GM12865 (cell line): Measurements from ENCODE around the gene TBXAS1.

Source experiments
- DNase-seq: peaks from one replicate; pipeline ENCODE4 v3.0.0; 2010; ENCODE audit warnings: low read depth
- H3K4me3 ChIP-seq: 2 replicates; pipeline ENCODE4 v1.5.1; 2011; ENCODE audit warnings: mild to moderate bottlenecking, low read depth, low read length, control low read depth
- CTCF ChIP-seq: IDR thresholded peaks from 2 replicates; pipeline ENCODE4 v1.5.1; 2011; ENCODE audit warnings: low read length, control low read depth, low read depth, inconsistent platforms; ENCODE audit not compliant: insufficient read depth; ENCODE audit errors: missing control alignments

The TBXAS1 gene

GRCh38 chr7:140008755-140009610, 179.9 kb downstream of the TBXAS1 start:
- no peak overlapping the region for H3K4me3 ChIP-seq
- no peak for DNase-seq
- no peak for TF ChIP-seq CTCF

- no peak for DNase-seq
- TF ChIP-seq CTCF = no peak
Measured at GRCh38 chr7:140009735-140010134, 180.7 kb downstream of the TBXAS1 start.

GRCh38 chr7:140010194-140010895, 181.3 kb downstream of the TBXAS1 start:
- H3K4me3 ChIP-seq = no peak overlapping the region
- DNase-seq = no peak
- no peak for TF ChIP-seq CTCF

More at GRCh38 chr7:140009735-140010134, 180.7 kb downstream of the TBXAS1 start:
- no peak overlapping the region for H3K4me3 ChIP-seq

GRCh38 chr7:140013676-140014075, 184.6 kb downstream of the TBXAS1 start:
- H3K4me3 ChIP-seq = no peak overlapping the region
- TF ChIP-seq CTCF = no peak
- DNase-seq = no peak

GRCh38 chr7:140014123-140014522, 185.1 kb downstream of the TBXAS1 start:
- no peak for DNase-seq
- no peak overlapping the region for H3K4me3 ChIP-seq
- TF ChIP-seq CTCF = no peak

- no peak for TF ChIP-seq CTCF
- H3K4me3 ChIP-seq = no peak overlapping the region
Measured at GRCh38 chr7:140015471-140015970, 186.5 kb downstream of the TBXAS1 start.

GRCh38 chr7:140016540-140016939, 187.5 kb downstream of the TBXAS1 start:
- DNase-seq = no peak
- TF ChIP-seq CTCF = no peak
- H3K4me3 ChIP-seq = no peak overlapping the region

More at GRCh38 chr7:140015471-140015970, 186.5 kb downstream of the TBXAS1 start:
- DNase-seq = no peak
